Neural progenitor cell (in vitro differentiated cells): ENCODE results near the gene SIGLEC5. TPM values are rescaled to one million over a fixed set of nuclear protein-coding genes. Genes with fewer than 3 reads are reported as not detected.

Experiments
- DNase-seq: peaks from one replicate; pipeline ENCODE4 v3.0.0-alpha.2; 2016; ENCODE audit warnings: low spot score
- H2AFZ ChIP-seq: fragments of 200-600 bp; sonication (generic); replicated peaks from 2 replicates; pipeline ENCODE4 v1.6.1; 2016; ENCODE audit warnings: antibody characterized with exemption
- H3F3A ChIP-seq: fragments of 200-600 bp; sonication (generic); 2 replicates; pipeline ENCODE4 v1.6.1; 2016; ENCODE audit warnings: antibody characterized with exemption, low read depth
- H3K27ac ChIP-seq: fragments of 200-600 bp; sonication (generic); 2 replicates; pipeline ENCODE4 v1.5.1; 2016; ENCODE audit warnings: mild to moderate bottlenecking
- H3K27me3 ChIP-seq: fragments of 200-600 bp; sonication (generic); 2 replicates; pipeline ENCODE4 v1.6.1; 2016; ENCODE audit warnings: mild to moderate bottlenecking, moderate library complexity
- H3K36me3 ChIP-seq: fragments of 200-600 bp; sonication (generic); 2 replicates; pipeline ENCODE4 v1.5.1; 2016
- H3K4me1 ChIP-seq: fragments of 200-600 bp; sonication (generic); 2 replicates; pipeline ENCODE4 v1.6.1; 2016; ENCODE audit warnings: mixed run types
- H3K4me2 ChIP-seq: fragments of 200-600 bp; sonication (generic); 2 replicates; pipeline ENCODE4 v1.6.1; 2016
- H3K4me3 ChIP-seq: fragments of 200-600 bp; sonication (generic); 2 replicates; pipeline ENCODE4 v1.5.1; 2016
- H3K79me2 ChIP-seq: fragments of 200-600 bp; sonication (generic); 2 replicates; pipeline ENCODE4 v1.6.1; 2016; ENCODE audit warnings: low read depth
- H3K9ac ChIP-seq: fragments of 200-600 bp; sonication (generic); 2 replicates; pipeline ENCODE4 v1.6.1; 2016
- H3K9me3 ChIP-seq: fragments of 200-600 bp; sonication (generic); 2 replicates; pipeline ENCODE4 v1.5.1; 2016; ENCODE audit warnings: low read depth
- H4K20me1 ChIP-seq: fragments of 200-600 bp; sonication (generic); 2 replicates; pipeline ENCODE4 v1.6.1; 2016; ENCODE audit warnings: low read depth
- H3K27ac Mint-ChIP-seq: 3 replicates; pipeline ENCODE4 v1.8.0; 2021; ENCODE audit warnings: mixed read lengths
- H3K27me3 Mint-ChIP-seq: 2 replicates; pipeline ENCODE4 v1.8.0; 2022; ENCODE audit warnings: low read depth, mild to moderate bottlenecking, inconsistent platforms, moderate library complexity, mixed read lengths; ENCODE audit not compliant: insufficient read depth
- H3K36me3 Mint-ChIP-seq: 3 replicates; pipeline ENCODE4 v1.8.0; 2021; ENCODE audit warnings: mixed read lengths
- H3K4me1 Mint-ChIP-seq: 3 replicates; pipeline ENCODE4 v1.8.0; 2021; ENCODE audit warnings: mixed read lengths
- H3K4me3 Mint-ChIP-seq: 3 replicates; pipeline ENCODE4 v1.8.0; 2021; ENCODE audit warnings: mild to moderate bottlenecking, moderate library complexity, mixed read lengths
- H3K9me3 Mint-ChIP-seq: 3 replicates; pipeline ENCODE4 v1.8.0; 2020; ENCODE audit warnings: mixed read lengths
- CTCF ChIP-seq: fragments of 200-600 bp; sonication (generic); IDR thresholded peaks from 2 replicates; pipeline ENCODE4 v1.5.1; 2017; ENCODE audit warnings: antibody characterized with exemption, mild to moderate bottlenecking
- EZH2 ChIP-seq: fragments of 200-600 bp; sonication (generic); IDR thresholded peaks from 2 replicates; pipeline ENCODE4 v1.6.1; 2017; ENCODE audit warnings: antibody characterized with exemption, mild to moderate bottlenecking, moderate library complexity
- EZH2phosphoT487 ChIP-seq: fragments of 200-600 bp; sonication (generic); IDR thresholded peaks from 2 replicates; pipeline ENCODE4 v1.6.1; 2017; ENCODE audit warnings: antibody characterized with exemption
- total RNA-seq: library from RNA; depleted of rRNA; stranded (reverse); fragments of >200 nt; gene quantifications from 2 replicates; pipeline ENCODE4 v1.2.3, GENCODE V29; 2015; ENCODE audit warnings: low replicate concordance

Gene SIGLEC5
- total RNA-seq, 1 donor from 2014 or later = not detected

- Histone ChIP-seq H3K4me1 (no peaks in the 10 kb centered on the region), H3K9me3 (peaks cover 10% of the 10 kb centered on the region), H3K4me2 (no peak overlapping the region), H3K36me3 (no peaks in the 10 kb centered on the region), H3K79me2 (no peaks in the 10 kb centered on the region), H3K9ac (no peak overlapping the region), H3K27me3 (no peaks in the 10 kb centered on the region), H3K4me3 (no peak overlapping the region), H3K27ac (no peak overlapping the region), H2AFZ (no peak overlapping the region), H4K20me1 (no peaks in the 10 kb centered on the region), H3F3A (no peaks in the 10 kb centered on the region)
- TF ChIP-seq EZH2phosphoT487 (no peak), EZH2 (no peak), CTCF (no peak)
- Mint-ChIP-seq H3K4me3 (no peak overlapping the region), H3K4me1 (no peaks in the 10 kb centered on the region), H3K27ac (no peak overlapping the region), H3K36me3 (no peaks in the 10 kb centered on the region), H3K27me3 (no peaks in the 10 kb centered on the region), H3K9me3 (peaks cover 2% of the 10 kb centered on the region)
- DNase-seq = no peak
Observed at GRCh38 chr19:51621178-51621577, 9.0 kb downstream of the SIGLEC5 start.

GRCh38 chr19:51615991-51616390 lies 14.2 kb downstream of the SIGLEC5 start:
- Mint-ChIP-seq H3K27ac (no peak overlapping the region), H3K27me3 (no peaks in the 10 kb centered on the region), H3K4me1 (no peaks in the 10 kb centered on the region), H3K9me3 (no peaks in the 10 kb centered on the region), H3K36me3 (no peaks in the 10 kb centered on the region), H3K4me3 (no peak overlapping the region)
- Histone ChIP-seq H4K20me1 (no peaks in the 10 kb centered on the region), H3K4me2 (no peak overlapping the region), H3K4me3 (no peak overlapping the region), H3F3A (no peaks in the 10 kb centered on the region), H3K79me2 (no peaks in the 10 kb centered on the region), H3K9ac (no peak overlapping the region), H3K36me3 (no peaks in the 10 kb centered on the region), H3K9me3 (peaks cover 10% of the 10 kb centered on the region), H3K4me1 (no peaks in the 10 kb centered on the region), H3K27me3 (no peaks in the 10 kb centered on the region), H3K27ac (no peak overlapping the region), H2AFZ (no peak overlapping the region)
- no peak for DNase-seq
- TF ChIP-seq EZH2 (no peak), CTCF (no peak), EZH2phosphoT487 (no peak)

- no peak for DNase-seq
- Histone ChIP-seq H3K9ac (no peak overlapping the region), H2AFZ (no peak overlapping the region), H3F3A (no peaks in the 10 kb centered on the region), H4K20me1 (no peaks in the 10 kb centered on the region), H3K36me3 (no peaks in the 10 kb centered on the region), H3K4me1 (no peaks in the 10 kb centered on the region), H3K9me3 (peaks cover 12% of the 10 kb centered on the region), H3K4me3 (no peak overlapping the region), H3K27ac (no peak overlapping the region), H3K27me3 (no peaks in the 10 kb centered on the region), H3K79me2 (no peaks in the 10 kb centered on the region), H3K4me2 (no peak overlapping the region)
- H3K36me3 Mint-ChIP-seq = no peaks in the 10 kb centered on the region
- no peak overlapping the region for H3K4me3 Mint-ChIP-seq
- H3K27ac Mint-ChIP-seq = no peak overlapping the region
- H3K27me3 Mint-ChIP-seq = no peaks in the 10 kb centered on the region
- TF ChIP-seq CTCF (no peak), EZH2 (no peak), EZH2phosphoT487 (no peak)
- H3K9me3 Mint-ChIP-seq = no peaks in the 10 kb centered on the region
- H3K4me1 Mint-ChIP-seq = no peaks in the 10 kb centered on the region
Observed at GRCh38 chr19:51614789-51615188, 15.4 kb downstream of the SIGLEC5 start.

- Histone ChIP-seq H4K20me1 (no peaks in the 10 kb centered on the region), H3F3A (no peaks in the 10 kb centered on the region), H3K9me3 (peaks cover 6% of the 10 kb centered on the region), H3K79me2 (no peaks in the 10 kb centered on the region), H3K9ac (no peak overlapping the region), H2AFZ (no peak overlapping the region), H3K27me3 (no peaks in the 10 kb centered on the region), H3K4me3 (no peak overlapping the region), H3K4me2 (no peak overlapping the region), H3K4me1 (no peaks in the 10 kb centered on the region), H3K36me3 (no peaks in the 10 kb centered on the region), H3K27ac (no peak overlapping the region)
- Mint-ChIP-seq H3K27ac (no peak overlapping the region), H3K36me3 (no peaks in the 10 kb centered on the region), H3K27me3 (peaks cover 8% of the 10 kb centered on the region), H3K4me3 (no peak overlapping the region), H3K9me3 (no peaks in the 10 kb centered on the region), H3K4me1 (no peaks in the 10 kb centered on the region)
- TF ChIP-seq CTCF (no peak), EZH2phosphoT487 (no peak), EZH2 (no peak)
- DNase-seq = no peak
Observed at GRCh38 chr19:51610576-51610975, 19.6 kb downstream of the SIGLEC5 start.
